ENCODE data around the gene SUPT3H.

SUPT3H gene

GRCh38 chr6:44800784-44801592 is 576.7 kb downstream of the SUPT3H start:
- no peak for DNase-seq

DNA sequence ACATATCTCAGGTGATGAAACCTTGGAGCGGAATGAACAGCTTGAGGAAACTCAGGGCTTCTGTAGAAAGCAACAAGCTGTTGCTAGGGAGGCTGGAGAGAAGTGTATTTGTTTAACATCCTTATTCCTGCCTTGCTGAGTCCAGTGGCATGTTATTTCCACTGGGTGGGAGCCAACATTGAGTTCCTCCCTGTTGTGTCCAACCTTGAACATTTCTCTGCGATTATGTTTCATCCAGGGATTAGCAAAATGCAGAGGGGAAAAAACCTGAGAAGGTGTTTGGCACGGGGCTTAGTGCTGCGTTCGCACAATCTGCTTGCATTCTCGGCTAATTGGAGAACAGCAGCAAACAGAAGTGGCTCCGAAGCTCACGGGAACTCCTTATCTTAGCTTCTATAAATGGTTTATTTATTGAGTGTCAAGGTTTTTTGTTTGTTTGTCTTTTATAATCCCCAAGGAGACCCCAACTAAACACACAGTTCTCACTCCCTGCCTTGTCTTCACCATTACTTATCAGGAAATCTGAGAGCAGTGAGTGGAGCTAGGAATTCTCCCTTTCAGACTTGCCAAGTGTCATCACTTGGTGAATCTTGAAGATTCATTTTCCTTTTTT is 577.5 kb downstream of the SUPT3H start:
- no peak for DNase-seq

GRCh38 chr6:44797746-44798145 is 580.0 kb downstream of the SUPT3H start:
- no peak for DNase-seq

GRCh38 chr6:44795326-44795725 is 582.4 kb downstream of the SUPT3H start:
- no peak for DNase-seq

DNA sequence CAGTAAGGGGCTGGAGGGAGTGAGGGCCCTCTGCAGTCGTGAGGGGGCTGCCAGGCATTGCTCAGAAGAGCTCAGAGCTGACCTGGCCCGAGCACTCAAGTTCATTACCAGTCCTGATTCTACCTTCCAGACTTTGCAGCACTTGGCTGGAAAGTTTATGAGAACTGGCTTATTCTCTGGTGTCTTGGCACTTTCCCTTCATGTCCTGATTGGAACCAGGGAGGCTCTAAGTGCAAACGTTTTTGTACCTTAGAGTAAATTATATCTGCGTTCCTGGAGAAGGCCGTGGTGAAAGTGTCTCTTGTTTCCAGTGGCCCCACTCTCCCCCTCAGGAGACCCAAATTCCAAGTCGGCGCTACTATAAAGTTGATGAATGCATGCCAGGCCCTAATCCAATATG is 587.9 kb downstream of the SUPT3H start:
- no peak for DNase-seq

- DNase-seq, result no peak
These were observed 588.7 kb downstream of the SUPT3H start for GRCh38 chr6:44789061-44789460.

DNA sequence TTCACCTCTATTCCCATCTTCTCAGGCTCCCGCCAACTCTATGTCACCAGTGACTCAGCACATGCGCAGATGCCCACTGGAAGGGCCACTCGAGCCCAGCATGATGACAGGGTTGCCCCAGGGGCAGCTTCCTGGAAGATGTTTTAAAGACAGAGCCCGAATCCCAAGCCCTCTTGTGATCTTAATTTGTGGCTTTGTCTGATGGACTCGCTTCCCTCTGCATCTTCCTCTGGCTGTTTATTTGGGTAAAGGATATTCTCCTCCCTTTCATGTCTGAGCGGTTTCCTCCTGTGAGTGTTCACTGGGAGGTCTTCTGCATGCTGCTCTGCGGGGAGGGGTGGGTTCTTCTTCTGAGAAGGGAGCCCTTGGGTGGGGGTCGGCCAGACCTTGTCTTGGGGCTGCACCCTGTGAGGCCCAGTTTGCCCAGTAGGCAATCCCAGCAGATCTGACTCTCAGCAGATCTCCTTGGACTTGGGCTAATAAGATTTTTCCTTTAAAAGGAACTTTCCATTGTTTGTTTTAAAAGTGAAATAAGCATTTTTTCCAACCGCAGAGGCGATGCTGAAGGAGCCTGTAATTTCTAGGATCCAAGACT is 589.2 kb downstream of the SUPT3H start:
- DNase-seq, result no peak

DNA sequence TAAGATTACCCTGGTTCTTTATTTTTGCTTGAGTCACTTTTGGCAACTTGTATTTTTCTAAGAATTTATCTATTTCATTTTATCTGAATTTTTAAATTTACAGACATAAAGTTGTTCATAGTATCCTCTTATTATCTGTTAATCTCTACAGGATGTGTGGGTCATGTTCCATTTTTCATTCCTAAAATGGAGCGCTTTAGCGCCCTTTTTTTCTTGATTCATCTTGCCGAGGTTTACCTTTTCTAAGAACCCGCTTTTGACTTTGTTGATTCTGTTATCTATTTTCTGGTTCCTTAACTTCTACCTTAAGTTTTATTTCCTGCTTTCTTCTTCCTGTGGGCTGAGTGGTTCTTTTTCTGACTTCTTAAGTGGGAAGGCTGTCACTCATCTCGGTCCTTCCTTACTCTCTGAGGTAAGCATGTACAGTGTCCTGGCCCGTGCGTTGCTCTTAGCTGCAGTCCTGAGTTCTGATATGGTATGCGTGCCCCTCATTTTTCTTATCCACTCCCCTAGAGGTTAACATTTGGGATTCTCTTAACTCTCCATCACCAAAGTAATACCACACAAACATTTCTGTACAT is 590.4 kb downstream of the SUPT3H start:
- no peak for DNase-seq

DNA sequence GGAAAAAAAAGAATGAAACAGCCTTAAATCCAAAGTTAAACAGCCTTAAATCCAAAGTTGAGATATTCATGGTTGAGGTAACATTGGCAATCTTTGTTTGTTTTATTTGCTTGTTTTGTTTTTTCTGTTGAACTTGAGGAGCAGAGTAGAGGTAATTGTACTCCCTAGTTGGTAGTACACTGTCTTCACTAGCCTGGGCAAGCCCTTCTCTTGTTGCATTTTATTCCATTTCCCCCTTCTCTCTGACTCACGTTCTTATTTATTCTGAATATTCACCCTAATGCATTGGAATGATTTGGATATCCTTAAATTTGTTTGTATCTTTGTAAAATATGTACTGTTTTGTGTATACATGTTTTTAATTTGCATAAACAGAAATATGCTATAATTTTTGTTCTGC is 592.6 kb downstream of the SUPT3H start:
- no peak for DNase-seq

GRCh38 chr6:44784195-44784594 is 593.5 kb downstream of the SUPT3H start:
- no peak for DNase-seq

DNA sequence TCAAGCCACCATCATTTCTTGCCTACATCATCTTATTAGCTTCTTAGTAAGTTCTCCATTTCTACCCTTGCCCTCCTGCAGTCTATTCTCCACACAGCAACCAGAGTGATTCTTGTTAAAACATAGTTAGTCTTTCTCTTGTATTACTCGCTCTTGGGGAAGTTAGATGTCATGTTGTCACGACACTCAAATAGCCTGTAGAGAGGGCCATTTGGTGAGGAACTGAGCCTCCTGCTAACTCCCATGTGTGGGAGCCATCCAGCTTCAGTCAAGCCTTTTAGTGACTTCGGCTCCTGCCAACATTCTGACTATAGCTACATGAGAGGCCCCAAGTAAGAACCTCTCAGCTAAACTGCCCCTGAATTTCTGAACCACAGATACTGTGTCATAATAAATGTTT is 594.8 kb downstream of the SUPT3H start:
- no peak for DNase-seq

DNA sequence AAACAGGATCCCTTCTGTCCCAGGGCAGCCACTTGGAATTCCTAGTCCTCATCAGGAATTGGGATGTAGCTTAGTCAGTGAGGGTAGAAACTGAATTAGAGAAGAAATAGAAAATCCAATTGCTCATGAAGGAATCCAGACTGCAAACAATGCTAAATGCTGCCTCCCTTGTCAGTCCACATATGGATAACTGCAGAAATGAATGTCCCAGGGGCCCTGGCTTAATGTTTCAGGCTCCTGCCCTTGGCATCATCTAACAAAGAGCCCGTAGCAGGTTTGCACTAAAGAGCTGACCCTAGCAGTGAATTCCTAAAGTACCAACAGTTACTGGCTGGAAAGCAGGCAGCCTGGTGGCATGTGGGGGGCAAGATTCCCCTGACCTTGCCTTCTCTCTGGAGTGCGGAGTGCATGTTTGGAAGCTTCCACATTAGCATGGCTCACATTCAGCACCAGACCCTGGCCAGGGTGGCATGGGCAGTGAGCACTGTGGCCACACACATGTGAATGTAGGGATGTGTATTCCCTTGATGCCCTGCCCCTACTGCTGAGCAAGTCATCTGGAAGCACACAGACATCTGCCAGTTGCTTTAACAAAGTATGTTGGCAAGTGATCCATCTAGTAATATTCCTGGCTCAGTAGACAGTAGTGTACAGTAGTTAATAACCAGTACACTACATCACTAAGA is 595.7 kb downstream of the SUPT3H start:
- no peak for DNase-seq

GRCh38 chr6:44780161-44780560 is 597.6 kb downstream of the SUPT3H start:
- no peak for DNase-seq

DNA sequence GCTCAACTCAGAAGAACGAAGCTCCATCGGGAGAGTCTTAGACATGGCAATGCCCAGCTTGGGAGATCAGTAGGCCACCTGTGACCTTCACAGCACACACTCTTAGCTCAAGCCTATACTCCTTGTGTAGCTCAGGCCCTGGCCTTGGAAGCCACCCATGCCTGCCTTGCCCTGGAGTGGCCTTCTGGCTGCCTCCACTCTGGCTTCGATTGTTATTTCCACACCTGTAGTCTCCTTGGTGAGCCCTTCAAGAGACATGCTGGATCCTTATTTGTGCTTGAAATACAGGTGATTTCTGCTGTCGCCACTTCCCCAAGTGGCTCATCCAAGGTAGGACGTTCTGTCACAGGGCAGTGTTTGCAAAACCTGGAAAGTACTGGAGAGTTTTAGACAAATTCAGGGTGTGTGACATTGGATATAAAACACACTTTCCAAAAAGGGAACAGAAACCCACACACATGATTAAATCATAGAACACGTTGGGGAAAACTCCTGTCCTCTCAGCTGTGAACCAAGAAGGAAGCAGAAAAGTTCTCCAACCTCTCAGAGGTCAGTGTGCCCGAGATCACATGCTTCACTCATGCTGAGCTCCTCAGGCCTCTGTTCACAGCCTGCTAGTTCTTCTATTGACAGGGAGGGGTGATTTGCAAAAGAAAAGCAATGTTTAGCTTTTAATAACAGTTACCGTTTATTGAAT is 598.5 kb downstream of the SUPT3H start:
- peak in 4 of 56 donors; percentile 5 to 17 (median 13) for DNase-seq
